Keratinocyte (primary cell): Measurements from ENCODE around the gene SORD. TPM values are rescaled to one million over a fixed set of nuclear protein-coding genes. Genes with fewer than 3 reads are reported as not detected.
A peak's percentile ranks its signal among the peaks of the same experiment; 100 is the strongest.
"Not testable (repeated sequence)": the region's sequence is repeated elsewhere in the genome, so short reads cannot be mapped to it uniquely, and the experiment has no call there.

ENCODE experiments used
- DNase-seq: peaks from one replicate; pipeline ENCODE4 v3.0.0-alpha.2; 2011; ENCODE audit warnings: low read depth, missing footprints, low spot score
- FAIRE-seq: peaks from 2 replicates; lab custom pipeline; 2011; peaks lifted over from hg19 to GRCh38; lab: Jason Lieb, UNC
- H2AFZ ChIP-seq: 2 replicates; pipeline ENCODE4 v1.6.0; 2012; ENCODE audit warnings: low read length, control low read depth, inconsistent platforms; ENCODE audit not compliant: control insufficient read depth
- H3K27ac ChIP-seq: 2 replicates; pipeline ENCODE4 v1.5.1; 2011; ENCODE audit warnings: low read length; ENCODE audit not compliant: control insufficient read depth, insufficient read depth
- H3K27me3 ChIP-seq: 3 replicates; pipeline ENCODE4 v1.6.0; 2011; ENCODE audit warnings: low read length; ENCODE audit not compliant: control insufficient read depth, insufficient read depth; ENCODE audit errors: extremely low read depth
- H3K36me3 ChIP-seq, 2 experiments: 2 replicates in 1 of 2; 3 replicates in 1 of 2; pipeline ENCODE4 v1.5.1; 2011; ENCODE audit warnings: low read length in 2 of 2, mild to moderate bottlenecking in 1 of 2; ENCODE audit not compliant: control insufficient read depth in 2 of 2, insufficient read depth in 2 of 2; ENCODE audit errors: extremely low read depth in 1 of 2
- H3K4me1 ChIP-seq: 3 replicates; pipeline ENCODE4 v1.5.1; 2011; ENCODE audit warnings: low read length; ENCODE audit not compliant: control insufficient read depth, insufficient read depth; ENCODE audit errors: extremely low read depth
- H3K4me2 ChIP-seq: 3 replicates; pipeline ENCODE4 v1.6.0; 2011; ENCODE audit warnings: low read depth, low read length; ENCODE audit not compliant: control insufficient read depth, insufficient read depth; ENCODE audit errors: extremely low read depth
- H3K4me3 ChIP-seq, 3 experiments: fragments of 200-600 bp in 1 of 3; sonication (generic) in 1 of 3; 2 replicates in 2 of 3; 3 replicates in 1 of 3; pipeline ENCODE4 v1.5.1; 2011 to 2016; ENCODE audit warnings: low read length in 3 of 3, mild to moderate bottlenecking in 3 of 3, control low read depth in 2 of 3, inconsistent platforms in 1 of 3, low read depth in 1 of 3, mixed read lengths in 1 of 3, mixed run types in 1 of 3, moderate library complexity in 1 of 3; ENCODE audit not compliant: control insufficient read depth in 2 of 3, insufficient read depth in 2 of 3; ENCODE audit errors: extremely low read depth in 1 of 3
- H3K79me2 ChIP-seq: 2 replicates; pipeline ENCODE4 v1.6.0; 2012; ENCODE audit warnings: low read length; ENCODE audit not compliant: control insufficient read depth, insufficient read depth
- H3K9ac ChIP-seq: 3 replicates; pipeline ENCODE4 v1.6.0; 2011; ENCODE audit warnings: low read length; ENCODE audit not compliant: control insufficient read depth, insufficient read depth; ENCODE audit errors: extremely low read depth
- H3K9me1 ChIP-seq: 3 replicates; pipeline ENCODE4 v1.6.0; 2011; ENCODE audit warnings: low read length; ENCODE audit not compliant: control insufficient read depth, insufficient read depth; ENCODE audit errors: extremely low read depth
- H3K9me3 ChIP-seq: 2 replicates; pipeline ENCODE4 v1.5.1; 2012; ENCODE audit warnings: low read depth, low read length; ENCODE audit not compliant: control insufficient read depth
- H4K20me1 ChIP-seq: 3 replicates; pipeline ENCODE4 v1.6.0; 2011; ENCODE audit warnings: low read length; ENCODE audit not compliant: control insufficient read depth, insufficient read depth; ENCODE audit errors: extremely low read depth
- CTCF ChIP-seq, 3 experiments: IDR thresholded peaks in 1 of 3; conservative IDR thresholded peaks in 1 of 3; optimal IDR thresholded peaks in 1 of 3; 2 replicates in 2 of 3; 3 replicates in 1 of 3; pipeline versions ENCODE3 to v1.5.1; 2011; ENCODE audit warnings: low read length in 3 of 3, mild to moderate bottlenecking in 3 of 3, moderate library complexity in 2 of 3, control low read depth in 1 of 3, inconsistent platforms in 1 of 3; ENCODE audit not compliant: insufficient read depth in 2 of 3; ENCODE audit errors: extremely low read depth in 1 of 3
- EZH2 ChIP-seq: IDR thresholded peaks from one replicate; pipeline ENCODE4 v1.6.1; 2012; ENCODE audit warnings: inconsistent platforms, mild to moderate bottlenecking, low read length, moderate library complexity
- dilution Hi-C: fragments of 300-500 bp; cut with MboI; formaldehyde crosslinking; loops from one replicate; pipeline ENCODE4 v1.7.0; 2020; ENCODE audit warnings: low sequenced_read_pairs; ENCODE audit not compliant: extremely low pct_ligation_motif_present
- polyA minus RNA-seq, 3 experiments: library from RNA; depleted of rRNA, polyadenylated mRNA; stranded (reverse); fragments of >200 nt; gene quantifications; 1 replicate in 1 of 3; 2 replicates in 1 of 3; 3 replicates in 1 of 3; pipeline ENCODE4 v1.2.3, GENCODE V29; 2011
- polyA plus RNA-seq, 5 experiments: library from polyadenylated mRNA; depleted of rRNA in 3 of 5; stranded (reverse) in 3 of 5; stranded (forward) in 1 of 5; unstranded in 1 of 5; fragments of >200 nt; gene quantifications; 1 replicate in 1 of 5; 2 replicates in 3 of 5; 3 replicates in 1 of 5; pipeline versions ENCODE4 v1.2.1 to v1.2.3, GENCODE V29; 2011 to 2012; ENCODE audit warnings: missing spikeins in 2 of 5, low read depth in 1 of 5, low replicate concordance in 1 of 5

SORD gene
- polyA plus RNA-seq (43.9 to 51.3 TPM (median 46.7 TPM) in 3 replicates), polyA minus RNA-seq (36.0 to 70.2 TPM (median 49.0 TPM) in 3 replicates)
- 10.8 TPM for polyA plus RNA-seq (2011; ENCODE audit: low read depth)
- polyA plus RNA-seq (2011; cell fraction: cytosol; rRNA removed): 41.8 and 52.1 TPM in 2 replicates
- 40.6 and 42.2 TPM in 2 replicates for polyA plus RNA-seq (2011; cell fraction: nucleus; rRNA removed)
- 22.7 and 40.3 TPM in 2 replicates for polyA plus RNA-seq (2012; ENCODE audit: low replicate concordance)
- 60.4 TPM for polyA minus RNA-seq (2011; cell fraction: cytosol; rRNA and poly(A)+ RNA removed)
- polyA minus RNA-seq (2011; cell fraction: nucleus; rRNA and poly(A)+ RNA removed): 16.9 and 26.2 TPM in 2 replicates

GRCh38 chr15:45022871-45023658 is at the start of gene SORD:
TSS of gene SORD (plus strand) at chr15:45023195. CDS start at chr15:45023284, 89 bp downstream.
- Histone ChIP-seq H2AFZ (peak within 1 kb of the TSS; percentile 98), H4K20me1 (no peaks in the 10 kb centered on the region), H3K4me2 (peak within 1 kb of the TSS; percentile 87), H3K36me3 (peaks cover 0 to 3% of the 10 kb centered on the region in 2 experiments), H3K4me3 (peak within 1 kb of the TSS; percentile 67 to 84 (median 82)), H3K27ac (peak within 1 kb of the TSS; percentile 73), H3K27me3 (no peaks in the 10 kb centered on the region), H3K9me3 (no peaks in the 10 kb centered on the region), H3K79me2 (peaks cover 2% of the 10 kb centered on the region), H3K9ac (peak within 1 kb of the TSS; percentile 87), H3K4me1 (peaks cover 10% of the 10 kb centered on the region), H3K9me1 (no peaks in the 10 kb centered on the region)
- TF ChIP-seq CTCF (optimal IDR thresholded peaks at IDR 0.05 in 1 of 3, IDR thresholded peaks at IDR 0.05 in 1 of 3, conservative IDR thresholded peaks at IDR 0.05 in 1 of 3; ENCODE audit: extremely low read depth in 1 of 3, insufficient read depth in 2 of 3, low read length in 3 of 3) (no peak), EZH2 (no peak)
- dilution Hi-C loops: no loop called here
- peak; percentile 17 for DNase-seq
- FAIRE-seq: no peak

GRCh38 chr15:44976183-44976582 is 46.8 kb upstream of the SORD start:
- H3K4me1 ChIP-seq, H3K9me1 ChIP-seq, H3K27ac ChIP-seq, H3K4me3 ChIP-seq, H3K27me3 ChIP-seq, FAIRE-seq, H4K20me1 ChIP-seq, H3K79me2 ChIP-seq, dilution Hi-C loops, H3K9ac ChIP-seq, H3K4me2 ChIP-seq, DNase-seq, H2AFZ ChIP-seq, H3K36me3 ChIP-seq, H3K9me3 ChIP-seq: not testable (repeated sequence)

DNA sequence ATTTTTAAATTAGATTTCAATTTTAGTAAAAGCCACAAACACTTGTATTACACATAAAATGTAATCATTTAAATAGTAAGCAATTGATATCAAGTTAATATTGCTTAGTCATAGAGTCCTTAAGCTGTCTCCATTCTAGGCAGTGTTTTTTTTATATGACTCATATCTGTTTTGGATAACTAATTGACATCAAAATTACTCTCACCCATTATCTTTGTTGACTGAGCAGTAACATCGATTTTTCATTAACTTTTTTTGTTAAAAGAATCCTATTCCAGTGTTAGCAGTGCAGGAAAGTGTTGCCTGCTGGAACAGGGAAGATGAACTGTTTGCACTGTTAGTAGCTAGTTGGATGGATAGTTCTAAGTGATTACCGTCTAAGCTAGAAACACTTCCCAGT is 45.2 kb upstream of the SORD start:
- FAIRE-seq, H4K20me1 ChIP-seq, H3K9me3 ChIP-seq, H3K9me1 ChIP-seq, H3K27ac ChIP-seq, H3K27me3 ChIP-seq, H3K4me2 ChIP-seq, dilution Hi-C loops, H3K79me2 ChIP-seq, H3K4me1 ChIP-seq, DNase-seq, H3K4me3 ChIP-seq, H2AFZ ChIP-seq, H3K9ac ChIP-seq, H3K36me3 ChIP-seq: not testable (repeated sequence)

GRCh38 chr15:44979617-44980339 is 43.2 kb upstream of the SORD start:
- dilution Hi-C loops, DNase-seq, H2AFZ ChIP-seq: not testable (repeated sequence)

More at GRCh38 chr15:44979617-44980339, 43.2 kb upstream of the SORD start:
- H3K4me1 ChIP-seq, H3K36me3 ChIP-seq, H3K9me3 ChIP-seq, H3K27ac ChIP-seq, H3K9ac ChIP-seq, H3K79me2 ChIP-seq, H3K4me3 ChIP-seq, H3K9me1 ChIP-seq, H4K20me1 ChIP-seq, H3K27me3 ChIP-seq, H3K4me2 ChIP-seq: not testable (repeated sequence)
- peak; percentile 34 for FAIRE-seq
